T-helper 2 cell treated with Interferon-gamma antibody and Interleukin-4, amounts not matched to agents 5 μg/mL and 100 μg/mL, for 36 hours (primary cell): Measurements from ENCODE around the gene TIGAR.

Experiments
- DNase-seq: peaks from one replicate; pipeline ENCODE4 v3.0.0; 2021; ENCODE audit warnings: low spot score
- H3K27ac Mint-ChIP-seq: one replicate; pipeline ENCODE4 v1.8.0; 2021; ENCODE audit warnings: mild to moderate bottlenecking, mixed read lengths
- H3K27me3 Mint-ChIP-seq: one replicate; pipeline ENCODE4 v1.8.0; 2021; ENCODE audit warnings: low read depth, mixed read lengths
- H3K36me3 Mint-ChIP-seq: one replicate; pipeline ENCODE4 v1.8.0; 2021; ENCODE audit warnings: low read depth, mixed read lengths
- H3K4me1 Mint-ChIP-seq: one replicate; pipeline ENCODE4 v1.8.0; 2021; ENCODE audit warnings: low read depth, mixed read lengths
- H3K4me3 Mint-ChIP-seq: one replicate; pipeline ENCODE4 v1.8.0; 2022; ENCODE audit warnings: mild to moderate bottlenecking, moderate library complexity, mixed read lengths
- H3K9me3 Mint-ChIP-seq: one replicate; pipeline ENCODE4 v1.8.0; 2021; ENCODE audit warnings: mixed read lengths

The TIGAR gene

GRCh38 chr12:4388662-4389061 is 67.6 kb downstream of the TIGAR start:
- H3K4me3 Mint-ChIP-seq = no peak overlapping the region
- no peak for DNase-seq
- H3K27me3 Mint-ChIP-seq = peaks cover 35% of the 10 kb centered on the region
- no peaks in the 10 kb centered on the region for H3K36me3 Mint-ChIP-seq
- no peaks in the 10 kb centered on the region for H3K9me3 Mint-ChIP-seq
- no peak overlapping the region for H3K27ac Mint-ChIP-seq
- H3K4me1 Mint-ChIP-seq = no peaks in the 10 kb centered on the region

GRCh38 chr12:4392223-4392742 is 71.3 kb downstream of the TIGAR start:
- no peaks in the 10 kb centered on the region for H3K4me1 Mint-ChIP-seq
- H3K27me3 Mint-ChIP-seq = peaks cover 47% of the 10 kb centered on the region

GRCh38 chr12:4393211-4393610 is 72.2 kb downstream of the TIGAR start:
- no peaks in the 10 kb centered on the region for H3K9me3 Mint-ChIP-seq
- H3K27ac Mint-ChIP-seq = no peak overlapping the region
- H3K4me3 Mint-ChIP-seq = no peak overlapping the region
- no peaks in the 10 kb centered on the region for H3K36me3 Mint-ChIP-seq
- DNase-seq = no peak
- H3K27me3 Mint-ChIP-seq = peaks cover 48% of the 10 kb centered on the region
- H3K4me1 Mint-ChIP-seq = no peaks in the 10 kb centered on the region

More at GRCh38 chr12:4392223-4392742, 71.3 kb downstream of the TIGAR start:
- DNase-seq = no peak
- Mint-ChIP-seq H3K27ac (no peak overlapping the region), H3K4me3 (no peak overlapping the region), H3K9me3 (no peaks in the 10 kb centered on the region), H3K36me3 (no peaks in the 10 kb centered on the region)

GRCh38 chr12:4395818-4396217 is 74.8 kb downstream of the TIGAR start:
- H3K36me3 Mint-ChIP-seq = no peaks in the 10 kb centered on the region
- peaks cover 48% of the 10 kb centered on the region for H3K27me3 Mint-ChIP-seq
- no peak overlapping the region for H3K4me3 Mint-ChIP-seq
- no peaks in the 10 kb centered on the region for H3K9me3 Mint-ChIP-seq
- H3K27ac Mint-ChIP-seq = no peak overlapping the region
- no peaks in the 10 kb centered on the region for H3K4me1 Mint-ChIP-seq
- DNase-seq = no peak

- Mint-ChIP-seq H3K36me3 (no peaks in the 10 kb centered on the region), H3K4me1 (no peaks in the 10 kb centered on the region), H3K9me3 (no peaks in the 10 kb centered on the region), H3K27ac (no peak overlapping the region), H3K27me3 (peaks cover 49% of the 10 kb centered on the region), H3K4me3 (no peak overlapping the region)
- no peak for DNase-seq
These were observed 80.1 kb downstream of the TIGAR start for GRCh38 chr12:4401117-4401516.

GRCh38 chr12:4402996-4403395 is 82.0 kb downstream of the TIGAR start:
- H3K4me3 Mint-ChIP-seq = no peak overlapping the region
- H3K36me3 Mint-ChIP-seq = no peaks in the 10 kb centered on the region
- no peaks in the 10 kb centered on the region for H3K4me1 Mint-ChIP-seq

More at GRCh38 chr12:4402996-4403395, 82.0 kb downstream of the TIGAR start:
- DNase-seq = no peak
- Mint-ChIP-seq H3K27ac (no peak overlapping the region), H3K9me3 (no peaks in the 10 kb centered on the region), H3K27me3 (peaks cover 43% of the 10 kb centered on the region)
